GM12878 (cell line): ENCODE data around the gene ANK2. TPM values are rescaled to one million over a fixed set of nuclear protein-coding genes. Genes with fewer than 3 reads are reported as not detected.

ENCODE experiments used
- ATAC-seq: fragments of 200-7000 bp; cut with Tn5 transposase; 3 replicates; pipeline ENCODE4 v1.9.1; 2020; ENCODE audit warnings: mild to moderate bottlenecking, moderate library complexity
- BruUV-seq: library from RNA; stranded (reverse); fragments of 400-500 nt; replicated peaks from 2 replicates; lab custom pipeline; 2021; lab: Mats Ljungman, UMichigan
- CTCF ChIA-PET: fragments of 300-600 bp; sonication (Branson Sonifier 250); formaldehyde crosslinking; extraction: SDS; loops from one replicate; lab custom pipeline; 2021; ENCODE audit warnings: inconsistent platforms; lab: Yijun Ruan, JAX
- POLR2A ChIA-PET: fragments of 350-600 bp; formaldehyde crosslinking; extraction: SDS; loops from one replicate; lab custom pipeline; 2021; ENCODE audit warnings: inconsistent platforms; lab: Charles Lee
- RAD21 ChIA-PET: fragments of 300-600 bp; sonication (Branson Sonifier 250); formaldehyde crosslinking; loops from one replicate; lab custom pipeline; 2023; ENCODE audit warnings: antibody characterized with exemption; ENCODE audit not compliant: unreplicated experiment; lab: Charles Lee
- SMC1A ChIA-PET: fragments of 300-600 bp; sonication (Branson Sonifier 250); formaldehyde crosslinking; loops from one replicate; lab custom pipeline; 2023; ENCODE audit not compliant: unreplicated experiment, uncharacterized antibody; lab: Charles Lee
- DNase-seq: peaks from one replicate; pipeline ENCODE4 v3.0.0-alpha.2; 2011; ENCODE audit warnings: low read depth, low spot score
- FAIRE-seq: peaks from 3 replicates; lab custom pipeline; 2011; peaks lifted over from hg19 to GRCh38; lab: Jason Lieb, UNC
- H2AFZ ChIP-seq: 2 replicates; pipeline ENCODE4 v1.6.0; 2011; ENCODE audit warnings: low read depth, low read length, control low read depth; ENCODE audit not compliant: control insufficient read depth
- H3K27ac ChIP-seq: 2 replicates; pipeline ENCODE4 v1.5.1; 2011; ENCODE audit warnings: control low read depth; ENCODE audit not compliant: control insufficient read depth, insufficient read depth
- H3K27me3 ChIP-seq, 2 experiments: replicated peaks in 1 of 2; 2 replicates each; pipeline versions ENCODE4 v1.6.0 to v1.6.1; 2011; ENCODE audit warnings: low read length in 1 of 2; ENCODE audit not compliant: control insufficient read depth in 2 of 2, insufficient read depth in 2 of 2
- H3K36me3 ChIP-seq, 2 experiments: 2 replicates each; pipeline ENCODE4 v1.5.1; 2011; ENCODE audit warnings: low read length in 1 of 2; ENCODE audit not compliant: control insufficient read depth in 2 of 2, insufficient read depth in 2 of 2
- H3K4me1 ChIP-seq: 2 replicates; pipeline ENCODE4 v1.6.1; 2011; ENCODE audit warnings: mild to moderate bottlenecking, low read length, moderate library complexity, mixed read lengths; ENCODE audit not compliant: control insufficient read depth, insufficient read depth
- H3K4me2 ChIP-seq: 2 replicates; pipeline ENCODE4 v1.6.0; 2011; ENCODE audit warnings: control low read depth; ENCODE audit not compliant: control insufficient read depth, insufficient read depth
- H3K4me3 ChIP-seq: fragments of 200-600 bp; sonication (generic); 2 replicates; pipeline ENCODE4 v1.5.1; 2016
- H3K79me2 ChIP-seq: 2 replicates; pipeline ENCODE4 v1.6.0; 2011; ENCODE audit warnings: low read length; ENCODE audit not compliant: control insufficient read depth, insufficient read depth
- H3K9ac ChIP-seq: 2 replicates; pipeline ENCODE4 v1.8.0; 2011; ENCODE audit warnings: low read length, control low read depth, mixed read lengths; ENCODE audit not compliant: control insufficient read depth, insufficient read depth
- H3K9me3 ChIP-seq: replicated peaks from 3 replicates; pipeline ENCODE4 v1.5.1; 2011; ENCODE audit warnings: mild to moderate bottlenecking, low read length; ENCODE audit not compliant: control insufficient read depth, insufficient read depth
- H4K20me1 ChIP-seq: 2 replicates; pipeline ENCODE4 v1.6.0; 2011; ENCODE audit not compliant: control insufficient read depth, insufficient read depth
- BMI1 ChIP-seq: fragments of 450-650 bp; IDR thresholded peaks from 2 replicates; pipeline ENCODE4 v1.6.1; 2016; ENCODE audit warnings: mild to moderate bottlenecking, moderate library complexity, borderline replicate concordance
- CUX1 ChIP-seq: IDR thresholded peaks from 2 replicates; pipeline ENCODE4 v1.6.1; 2012; ENCODE audit warnings: improper control_type of control experiment, low read depth, low read length; ENCODE audit not compliant: insufficient replicate concordance
- E4F1 ChIP-seq: fragments of 450-650 bp; IDR thresholded peaks from 2 replicates; pipeline ENCODE4 v1.6.1; 2018; ENCODE audit warnings: borderline replicate concordance, mild to moderate bottlenecking; ENCODE audit not compliant: partially characterized antibody
- IRF4 ChIP-seq: IDR thresholded peaks from 2 replicates; pipeline ENCODE4 v1.6.1; 2011; ENCODE audit warnings: low read depth, low read length
- MEF2A ChIP-seq: IDR thresholded peaks from 2 replicates; pipeline ENCODE4 v1.6.1; 2011; ENCODE audit warnings: low read depth, mild to moderate bottlenecking, low read length, moderate library complexity; ENCODE audit not compliant: insufficient read depth
- MYB ChIP-seq: fragments of 150-350 bp; IDR thresholded peaks from 2 replicates; pipeline ENCODE4 v1.6.1; 2014; ENCODE audit warnings: mild to moderate bottlenecking, low read depth, low read length, borderline replicate concordance
- NR2F1 ChIP-seq: fragments of 450-650 bp; conservative IDR thresholded peaks from 2 replicates; pipeline ENCODE4 v1.6.1; 2017; ENCODE audit warnings: mild to moderate bottlenecking
- POLR2AphosphoS5 ChIP-seq: IDR thresholded peaks from 2 replicates; pipeline ENCODE4 v1.6.1; 2011; ENCODE audit warnings: mild to moderate bottlenecking, low read length, inconsistent platforms
- SUZ12 ChIP-seq: fragments of 200-600 bp; sonication (generic); IDR thresholded peaks from one replicate; pipeline ENCODE4 v1.6.1; 2018; ENCODE audit warnings: antibody characterized with exemption, mild to moderate bottlenecking; ENCODE audit not compliant: unreplicated experiment
- YBX1 ChIP-seq: fragments of 450-650 bp; IDR thresholded peaks from 2 replicates; pipeline ENCODE4 v1.6.1; 2016; ENCODE audit warnings: antibody characterized with exemption
- ZBTB33 ChIP-seq: fragments of 450-650 bp; IDR thresholded peaks from 2 replicates; pipeline ENCODE4 v1.6.1; 2017; ENCODE audit warnings: mild to moderate bottlenecking
- WGBS: methylation state at CpG from one replicate; pipeline ENCODE4 v1.1.6; 2016; ENCODE audit warnings: low lambda C conversion rate; ENCODE audit not compliant: insufficient replicate concordance, insufficient coverage; ENCODE audit errors: missing lambda C conversion rate; 5-methylcytosine and 5-hydroxymethylcytosine counted together
- in situ Hi-C: fragments of 300-500 bp; cut with MboI; formaldehyde crosslinking; loops from 9 replicates; pipeline ENCODE4 v1.14.3; 2018; ENCODE audit warnings: mixed read lengths
- intact Hi-C: fragments of 100-400 bp; cut with micrococcal nuclease; formaldehyde crosslinking; loops from one replicate; pipeline ENCODE4 v1.14.2; 2022; ENCODE audit not compliant: unreplicated experiment
- polyA plus RNA-seq, 11 experiments: library from polyadenylated mRNA; depleted of rRNA in 4 of 11; unstranded in 6 of 11; stranded (reverse) in 5 of 11; fragments of >200 nt; fragmentation: Nextera tagmentation in 4 of 11; fragmentation: Illumina TruSeq in 1 of 11; extraction: Ambion mirVana in 4 of 11; extraction: Trizol in 1 of 11; gene quantifications; 1 replicate in 1 of 11; 2 replicates in 10 of 11; pipeline versions ENCODE4 v1.2.1 to v1.2.3, GENCODE V29; 2011 to 2016; ENCODE audit warnings: inconsistent platforms in 2 of 11, missing spikeins in 2 of 11, low read depth in 1 of 11
- total RNA-seq, 4 experiments: library from RNA; depleted of rRNA in 3 of 4; stranded (reverse); fragments of >200 nt in 3 of 4; fragmentation: Illumina TruSeq in 1 of 4; extraction: Trizol in 1 of 4; gene quantifications; 2 replicates each; pipeline versions ENCODE4 v1.2.1 to v1.2.3, GENCODE V29; 2013 to 2021
- TF ChIP-seq, protein P1 (sequence below): IDR thresholded peaks from 2 replicates; pipeline ENCODE4 v1.6.1; 2011; ENCODE audit warnings: borderline replicate concordance, low read depth, mild to moderate bottlenecking, moderate library complexity, mixed read lengths, low read length; ENCODE audit not compliant: insufficient read depth; ENCODE audit errors: extremely low read length

ANK2 gene
- total and polyA plus RNA-seq, 10 of the 15 experiments (the other 5 are each of a cell fraction or from before 2014, with no cell fraction given), result 1.6 to 13.0 (median 4.1) TPM

DNA sequence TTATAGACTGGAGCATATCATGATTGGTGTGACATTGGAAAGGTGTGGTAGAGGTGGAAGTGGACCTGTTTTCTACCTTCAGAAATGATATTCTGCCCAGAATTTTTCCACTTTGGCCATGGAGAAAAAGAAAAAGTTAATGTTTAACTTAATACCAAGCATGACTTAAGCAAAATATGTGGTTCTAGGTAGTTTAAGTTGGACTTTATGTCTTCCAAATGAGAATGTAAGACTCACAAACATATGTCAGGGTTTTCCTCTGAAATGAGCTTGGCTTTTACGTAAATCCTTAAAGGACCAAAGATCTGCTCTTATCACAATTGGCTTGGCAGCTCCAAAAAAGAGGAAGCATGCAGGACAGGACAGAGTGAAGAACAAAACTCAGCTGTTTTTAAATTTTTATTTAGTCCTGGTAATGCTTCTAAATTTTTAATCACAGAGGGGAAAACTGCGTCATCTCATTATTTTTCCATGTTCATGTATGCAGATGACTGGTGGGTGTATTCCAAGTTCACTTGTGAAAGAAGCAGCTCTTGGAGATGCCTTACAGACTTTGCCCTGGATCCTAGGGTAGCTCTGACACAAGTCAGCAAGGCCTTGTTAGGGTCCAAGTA is 98.2 kb downstream of the ANK2 start:
- no peaks in the 10 kb centered on the region for H4K20me1 ChIP-seq
- no peaks in the 10 kb centered on the region for H3K79me2 ChIP-seq
- no peak overlapping the region for H3K9ac ChIP-seq
- FAIRE-seq (no peak), ATAC-seq (no peak; the same call in 2 of the 3 replicates), DNase-seq (no peak)
- intact Hi-C loops (no loop called here), in situ Hi-C loops (no loop called here)
- 20% methylated on average over 2 of the region's 2 CpGs for WGBS
- H3K36me3 ChIP-seq, result no peaks in the 10 kb centered on the region
- H3K4me1 ChIP-seq, result no peaks in the 10 kb centered on the region; the same call in 1 of the 2 replicates
- ChIA-PET CTCF (interaction anchor here (0.9 to 1.1 kb wide), 2 partner anchors 10 kb away, joined by 3 read pairs; no protein-coding TSS in a partner anchor), POLR2A (no interaction called here), RAD21 (no interaction called here), SMC1A (interaction anchor here (0.9 to 1.4 kb wide), 3 partner anchors 9 to 34 kb away, joined by 3 to 4 read pairs (median 4); no protein-coding TSS in a partner anchor)
- no peak overlapping the region for H3K4me2 ChIP-seq
- no peaks in the 10 kb centered on the region for H3K27me3 ChIP-seq
- BruUV-seq, result no TSS peak
- H2AFZ ChIP-seq, result no peak overlapping the region
- no peak overlapping the region for H3K4me3 ChIP-seq
- no peaks in the 10 kb centered on the region for H3K9me3 ChIP-seq
- no peak overlapping the region for H3K27ac ChIP-seq
- TF ChIP-seq YBX1 (no peak), MYB (no peak), ZBTB33 (no peak), IRF4 (no peak), NR2F1 (no peak), BMI1 (no peak), CUX1 (no peak), SUZ12 (no peak), MEF2A (no peak), POLR2AphosphoS5 (no peak), E4F1 (no peak)
- TF ChIP-seq, protein P1, sequence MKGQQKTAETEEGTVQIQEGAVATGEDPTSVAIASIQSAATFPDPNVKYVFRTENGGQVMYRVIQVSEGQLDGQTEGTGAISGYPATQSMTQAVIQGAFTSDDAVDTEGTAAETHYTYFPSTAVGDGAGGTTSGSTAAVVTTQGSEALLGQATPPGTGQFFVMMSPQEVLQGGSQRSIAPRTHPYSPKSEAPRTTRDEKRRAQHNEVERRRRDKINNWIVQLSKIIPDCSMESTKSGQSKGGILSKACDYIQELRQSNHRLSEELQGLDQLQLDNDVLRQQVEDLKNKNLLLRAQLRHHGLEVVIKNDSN, result no peak
